NB4 (cell line): ENCODE results near the gene ASB16.
"Not testable (repeated sequence)": the region's sequence is repeated elsewhere in the genome, so short reads cannot be mapped to it uniquely, and the experiment has no call there.

Experiments
- POLR2A ChIP-seq: IDR thresholded peaks from 2 replicates; pipeline ENCODE4 v1.6.1; 2011; ENCODE audit warnings: mild to moderate bottlenecking; ENCODE audit not compliant: insufficient read length; ENCODE audit errors: extremely low read depth
- TF ChIP-seq, protein P1 (sequence below): IDR thresholded peaks from one replicate; pipeline ENCODE4 v1.5.1; 2012; ENCODE audit warnings: low read depth, low read length

DNA sequence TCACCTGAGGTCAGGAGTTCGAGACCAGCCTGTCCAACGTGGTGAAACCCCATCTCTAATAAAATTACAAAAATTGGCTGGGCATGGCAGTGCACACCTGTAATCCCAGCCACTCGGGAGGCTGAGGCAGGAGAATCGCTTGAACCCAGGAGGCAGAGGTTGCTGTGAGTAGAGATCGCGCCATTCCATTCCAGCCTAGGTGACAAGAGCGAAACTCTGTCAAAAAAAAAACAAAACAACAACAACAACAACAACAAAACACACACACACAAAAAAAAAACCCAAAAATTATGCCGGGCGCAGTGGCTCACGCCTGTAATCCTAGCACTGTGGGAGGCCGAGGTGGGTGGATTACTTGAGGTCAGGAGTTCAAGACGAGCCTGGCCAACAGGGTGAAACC, 39.1 kb upstream of the ASB16 start:
- TF ChIP-seq, protein P1, sequence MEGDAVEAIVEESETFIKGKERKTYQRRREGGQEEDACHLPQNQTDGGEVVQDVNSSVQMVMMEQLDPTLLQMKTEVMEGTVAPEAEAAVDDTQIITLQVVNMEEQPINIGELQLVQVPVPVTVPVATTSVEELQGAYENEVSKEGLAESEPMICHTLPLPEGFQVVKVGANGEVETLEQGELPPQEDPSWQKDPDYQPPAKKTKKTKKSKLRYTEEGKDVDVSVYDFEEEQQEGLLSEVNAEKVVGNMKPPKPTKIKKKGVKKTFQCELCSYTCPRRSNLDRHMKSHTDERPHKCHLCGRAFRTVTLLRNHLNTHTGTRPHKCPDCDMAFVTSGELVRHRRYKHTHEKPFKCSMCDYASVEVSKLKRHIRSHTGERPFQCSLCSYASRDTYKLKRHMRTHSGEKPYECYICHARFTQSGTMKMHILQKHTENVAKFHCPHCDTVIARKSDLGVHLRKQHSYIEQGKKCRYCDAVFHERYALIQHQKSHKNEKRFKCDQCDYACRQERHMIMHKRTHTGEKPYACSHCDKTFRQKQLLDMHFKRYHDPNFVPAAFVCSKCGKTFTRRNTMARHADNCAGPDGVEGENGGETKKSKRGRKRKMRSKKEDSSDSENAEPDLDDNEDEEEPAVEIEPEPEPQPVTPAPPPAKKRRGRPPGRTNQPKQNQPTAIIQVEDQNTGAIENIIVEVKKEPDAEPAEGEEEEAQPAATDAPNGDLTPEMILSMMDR = not testable (repeated sequence)
- not testable (repeated sequence) for TF ChIP-seq POLR2A
